H9 (cell line): ENCODE results near the gene ZNF81. TPM values are rescaled to one million over a fixed set of nuclear protein-coding genes. Genes with fewer than 3 reads are reported as not detected.

ENCODE experiments used
- DNase-seq: peaks from one replicate; pipeline ENCODE4 v3.0.0-alpha.2; 2017
- H2AFZ ChIP-seq: one replicate; pipeline ENCODE4 v1.6.1; 2013; ENCODE audit warnings: mild to moderate bottlenecking, low read length, control low read depth, moderate library complexity
- H2AK5ac ChIP-seq: 2 replicates; pipeline ENCODE4 v1.6.1; 2013; ENCODE audit warnings: low read length, control low read depth, mixed read lengths; ENCODE audit not compliant: insufficient read length
- H2BK120ac ChIP-seq: one replicate; pipeline ENCODE4 v1.6.1; 2013; ENCODE audit warnings: low read depth, mild to moderate bottlenecking, low read length, control low read depth, inconsistent platforms; ENCODE audit not compliant: poor library complexity, severe bottlenecking
- H2BK12ac ChIP-seq: 2 replicates; pipeline ENCODE4 v1.6.1; 2013; ENCODE audit warnings: low read length, control low read depth, mixed read lengths, low read depth; ENCODE audit not compliant: insufficient read length
- H2BK15ac ChIP-seq: 2 replicates; pipeline ENCODE4 v1.6.1; 2013; ENCODE audit warnings: low read depth, low read length, control low read depth
- H2BK20ac ChIP-seq: one replicate; pipeline ENCODE4 v1.6.1; 2013; ENCODE audit warnings: low read depth, mild to moderate bottlenecking, low read length, control low read depth, inconsistent platforms; ENCODE audit not compliant: poor library complexity, severe bottlenecking
- H2BK5ac ChIP-seq: 2 replicates; pipeline ENCODE4 v1.6.1; 2013; ENCODE audit warnings: low read length, control low read depth, mixed read lengths; ENCODE audit not compliant: insufficient read length
- H3K14ac ChIP-seq: 2 replicates; pipeline ENCODE4 v1.6.1; 2013; ENCODE audit warnings: low read length, control low read depth; ENCODE audit not compliant: insufficient read depth
- H3K18ac ChIP-seq: 2 replicates; pipeline ENCODE4 v1.6.1; 2013; ENCODE audit warnings: low read depth, mild to moderate bottlenecking, mixed read lengths, low read length, control low read depth; ENCODE audit not compliant: insufficient read length
- H3K23ac ChIP-seq: 2 replicates; pipeline ENCODE4 v1.6.1; 2013; ENCODE audit warnings: low read length, control low read depth, mixed read lengths, low read depth; ENCODE audit not compliant: insufficient read length
- H3K23me2 ChIP-seq: 2 replicates; pipeline ENCODE4 v1.6.1; 2013; ENCODE audit warnings: low read depth, mild to moderate bottlenecking, mixed read lengths, low read length, control low read depth; ENCODE audit not compliant: insufficient read length, poor library complexity, severe bottlenecking
- H3K27ac ChIP-seq: 2 replicates; pipeline ENCODE4 v1.5.1; 2013; ENCODE audit warnings: low read length, control low read depth, mixed read lengths, low read depth; ENCODE audit not compliant: insufficient read length
- H3K27me3 ChIP-seq: 2 replicates; pipeline ENCODE4 v1.6.1; 2013; ENCODE audit warnings: low read length, control low read depth, inconsistent platforms; ENCODE audit not compliant: insufficient read depth
- H3K4ac ChIP-seq: 2 replicates; pipeline ENCODE4 v1.6.1; 2013; ENCODE audit warnings: low read depth, mild to moderate bottlenecking, control low read depth, inconsistent platforms, low read length, moderate library complexity
- H3K4me1 ChIP-seq: 2 replicates; pipeline ENCODE4 v1.6.1; 2013; ENCODE audit warnings: low read length, control low read depth, inconsistent platforms; ENCODE audit not compliant: insufficient read depth
- H3K4me2 ChIP-seq: 2 replicates; pipeline ENCODE4 v1.6.1; 2013; ENCODE audit warnings: low read length, control low read depth, mixed read lengths; ENCODE audit not compliant: insufficient read length, insufficient read depth
- H3K56ac ChIP-seq: 2 replicates; pipeline ENCODE4 v1.6.1; 2013; ENCODE audit warnings: low read depth, mild to moderate bottlenecking, mixed read lengths, low read length, control low read depth; ENCODE audit not compliant: insufficient read length
- H3K79me1 ChIP-seq: 2 replicates; pipeline ENCODE4 v1.6.1; 2013; ENCODE audit warnings: low read depth, mild to moderate bottlenecking, moderate library complexity, low read length, control low read depth, inconsistent platforms; ENCODE audit not compliant: insufficient read depth, poor library complexity, severe bottlenecking
- H3K79me2 ChIP-seq: 2 replicates; pipeline ENCODE4 v1.6.1; 2013; ENCODE audit warnings: low read length, control low read depth, inconsistent platforms; ENCODE audit not compliant: insufficient read depth
- H3K9ac ChIP-seq: 2 replicates; pipeline ENCODE4 v1.6.1; 2013; ENCODE audit warnings: low read length, control low read depth, mixed read lengths; ENCODE audit not compliant: insufficient read length; ENCODE audit errors: extremely low read depth
- H3K9me3 ChIP-seq: one replicate; pipeline ENCODE4 v1.6.1; 2013; ENCODE audit warnings: low read depth, low read length, inconsistent platforms; ENCODE audit not compliant: control insufficient read depth
- H3T11ph ChIP-seq: one replicate; pipeline ENCODE4 v1.6.1; 2013; ENCODE audit warnings: mild to moderate bottlenecking, low read length, control low read depth, inconsistent platforms
- H4K20me1 ChIP-seq: one replicate; pipeline ENCODE4 v1.6.1; 2013; ENCODE audit not compliant: control insufficient read depth, insufficient read length, insufficient read depth
- H4K5ac ChIP-seq: 2 replicates; pipeline ENCODE4 v1.6.1; 2013; ENCODE audit warnings: low read depth, mild to moderate bottlenecking, mixed read lengths, low read length, control low read depth; ENCODE audit not compliant: insufficient read length
- H4K8ac ChIP-seq: replicated peaks from 2 replicates; pipeline ENCODE4 v1.6.1; 2013; ENCODE audit warnings: low read length, control low read depth, mixed read lengths, low read depth; ENCODE audit not compliant: insufficient read length
- H4K91ac ChIP-seq: 2 replicates; pipeline ENCODE4 v1.6.1; 2013; ENCODE audit warnings: low read depth, mild to moderate bottlenecking, moderate library complexity, mixed read lengths, low read length, control low read depth; ENCODE audit not compliant: insufficient read length
- H3K27ac Mint-ChIP-seq, 3 experiments: 2 replicates in 2 of 3; 3 replicates in 1 of 3; pipeline ENCODE4 v1.8.0; 2020 to 2021; ENCODE audit warnings: mixed read lengths in 3 of 3, mild to moderate bottlenecking in 1 of 3, moderate library complexity in 1 of 3
- H3K27me3 Mint-ChIP-seq: 2 replicates; pipeline ENCODE4 v1.8.0; 2021; ENCODE audit warnings: low read depth, mild to moderate bottlenecking, moderate library complexity, mixed read lengths
- H3K36me3 Mint-ChIP-seq, 3 experiments: 2 replicates in 2 of 3; 3 replicates in 1 of 3; pipeline ENCODE4 v1.8.0; 2020 to 2021; ENCODE audit warnings: low read depth in 3 of 3, mixed read lengths in 3 of 3; ENCODE audit not compliant: insufficient read depth in 1 of 3
- H3K4me1 Mint-ChIP-seq, 2 experiments: 2 replicates each; pipeline ENCODE4 v1.8.0; 2020; ENCODE audit warnings: mixed read lengths in 2 of 2
- H3K4me3 Mint-ChIP-seq, 2 experiments: 2 replicates in 1 of 2; 3 replicates in 1 of 2; pipeline ENCODE4 v1.8.0; 2020 to 2021; ENCODE audit warnings: mild to moderate bottlenecking in 2 of 2, mixed read lengths in 2 of 2, moderate library complexity in 1 of 2
- H3K9me3 Mint-ChIP-seq, 2 experiments: 2 replicates in 1 of 2; 3 replicates in 1 of 2; pipeline ENCODE4 v1.8.0; 2020; ENCODE audit warnings: mild to moderate bottlenecking in 2 of 2, mixed read lengths in 2 of 2, moderate library complexity in 1 of 2
- WGBS: extraction: QIAGEN DNeasy Blood & Tissue Kit; methylation state at CpG from one replicate; pipeline ENCODE4 v1.1.7; 2013; ENCODE audit warnings: missing lambda C conversion rate, low lambda C conversion rate, mixed read lengths; ENCODE audit not compliant: insufficient read length; ENCODE audit errors: extremely low coverage; 5-methylcytosine and 5-hydroxymethylcytosine counted together
- total RNA-seq: library from RNA; stranded (reverse); gene quantifications from 2 replicates; pipeline ENCODE4 v1.2.1, GENCODE V29; 2021
- TF ChIP-seq, protein P1 (sequence below): fragments of 200-600 bp; sonication (generic); conservative IDR thresholded peaks from 3 replicates; pipeline ENCODE4 v1.8.0; 2021; ENCODE audit warnings: antibody characterized with exemption, mild to moderate bottlenecking

ZNF81 gene
- total RNA-seq, 1 experiment from 2014 or later, result 11.0 TPM

DNA sequence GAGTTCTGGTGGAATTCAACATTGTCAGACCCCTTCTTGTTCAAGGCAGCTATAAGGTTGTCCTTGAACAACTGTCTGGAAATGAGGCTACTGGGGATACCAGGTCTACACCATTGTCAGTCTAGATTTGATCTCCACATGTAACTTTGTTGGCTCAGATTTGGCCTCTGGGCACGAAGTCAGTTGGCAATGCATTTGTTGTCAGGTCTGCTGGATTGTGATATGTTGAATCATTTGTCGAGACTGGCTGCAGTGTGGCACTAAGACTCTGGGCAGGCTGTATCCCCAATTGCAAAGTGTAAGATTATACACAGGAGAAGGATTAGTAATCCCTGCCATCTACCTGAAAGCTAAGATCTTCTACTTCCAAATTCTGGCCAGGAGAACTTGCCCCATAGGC, 26.5 kb downstream of the ZNF81 start:
- H3K79me2 ChIP-seq, result no peaks in the 10 kb centered on the region
- H3K36me3 Mint-ChIP-seq, result peaks cover 2 to 24% (median 5%) of the 10 kb centered on the region in 3 experiments; a peak in 5 of 7 replicates
- no CpG with 5 or more reads among the region's 2 CpGs for WGBS

More for the DNA sequence above, 26.5 kb downstream of the ZNF81 start:
- no peak overlapping the region for H3K27ac Mint-ChIP-seq
- Histone ChIP-seq H2BK120ac (no peak overlapping the region), H2BK12ac (no peak overlapping the region), H3K23me2 (no peaks in the 10 kb centered on the region), H3K9me3 (peaks cover 74% of the 10 kb centered on the region), H2BK15ac (no peak overlapping the region), H3K27me3 (no peaks in the 10 kb centered on the region; the same call in 1 of the 2 replicates), H4K91ac (no peak overlapping the region), H3K27ac (no peak overlapping the region), H4K20me1 (no peaks in the 10 kb centered on the region), H3K4me2 (no peak overlapping the region), H2BK5ac (no peak overlapping the region), H3T11ph (no peak overlapping the region), H2BK20ac (no peak overlapping the region), H3K4me1 (no peaks in the 10 kb centered on the region), H4K5ac (no peak overlapping the region), H3K56ac (no peak overlapping the region), H3K14ac (no peak overlapping the region), H3K4ac (no peak overlapping the region), H2AK5ac (no peak overlapping the region), H3K9ac (no peak overlapping the region), H3K79me1 (no peaks in the 10 kb centered on the region), H3K18ac (no peak overlapping the region), H2AFZ (no peak overlapping the region), H3K23ac (no peak overlapping the region), H4K8ac (no peak overlapping the region)
- H3K9me3 Mint-ChIP-seq, result peaks cover 53 to 65% of the 10 kb centered on the region in 2 experiments
- no peak for DNase-seq
- TF ChIP-seq, protein P1, sequence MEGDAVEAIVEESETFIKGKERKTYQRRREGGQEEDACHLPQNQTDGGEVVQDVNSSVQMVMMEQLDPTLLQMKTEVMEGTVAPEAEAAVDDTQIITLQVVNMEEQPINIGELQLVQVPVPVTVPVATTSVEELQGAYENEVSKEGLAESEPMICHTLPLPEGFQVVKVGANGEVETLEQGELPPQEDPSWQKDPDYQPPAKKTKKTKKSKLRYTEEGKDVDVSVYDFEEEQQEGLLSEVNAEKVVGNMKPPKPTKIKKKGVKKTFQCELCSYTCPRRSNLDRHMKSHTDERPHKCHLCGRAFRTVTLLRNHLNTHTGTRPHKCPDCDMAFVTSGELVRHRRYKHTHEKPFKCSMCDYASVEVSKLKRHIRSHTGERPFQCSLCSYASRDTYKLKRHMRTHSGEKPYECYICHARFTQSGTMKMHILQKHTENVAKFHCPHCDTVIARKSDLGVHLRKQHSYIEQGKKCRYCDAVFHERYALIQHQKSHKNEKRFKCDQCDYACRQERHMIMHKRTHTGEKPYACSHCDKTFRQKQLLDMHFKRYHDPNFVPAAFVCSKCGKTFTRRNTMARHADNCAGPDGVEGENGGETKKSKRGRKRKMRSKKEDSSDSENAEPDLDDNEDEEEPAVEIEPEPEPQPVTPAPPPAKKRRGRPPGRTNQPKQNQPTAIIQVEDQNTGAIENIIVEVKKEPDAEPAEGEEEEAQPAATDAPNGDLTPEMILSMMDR, result no peak
- H3K4me1 Mint-ChIP-seq, result no peaks in the 10 kb centered on the region
- no peak overlapping the region for H3K4me3 Mint-ChIP-seq
- H3K27me3 Mint-ChIP-seq, result no peaks in the 10 kb centered on the region
